PFSK-1 (cell line): ENCODE results near the gene HLA-DMB.

ENCODE experiments used
- FOXP2 ChIP-seq: optimal IDR thresholded peaks from 2 replicates; pipeline ENCODE3; 2011; ENCODE audit warnings: borderline replicate concordance, control low read depth, inconsistent platforms; ENCODE audit not compliant: insufficient read depth; ENCODE audit errors: extremely low read length, extremely low read depth
- POLR2AphosphoS5 ChIP-seq: IDR thresholded peaks from 2 replicates; pipeline ENCODE4 v1.6.1; 2012; ENCODE audit warnings: low read depth, mild to moderate bottlenecking, control low read depth, low read length, moderate library complexity
- SIN3A ChIP-seq: IDR thresholded peaks from 2 replicates; pipeline ENCODE4 v1.6.1; 2012; ENCODE audit warnings: mild to moderate bottlenecking, low read length, moderate library complexity, borderline replicate concordance; ENCODE audit not compliant: insufficient read depth
- TAF1 ChIP-seq: IDR thresholded peaks from 2 replicates; pipeline ENCODE4 v1.6.1; 2012; ENCODE audit warnings: low read length, control low read depth, borderline replicate concordance; ENCODE audit not compliant: insufficient read depth
- TF ChIP-seq, protein P1 (sequence below), 2 experiments: IDR thresholded peaks; 2 replicates each; pipeline versions ENCODE4 v1.6.1 to v1.8.0; 2011 to 2012; ENCODE audit warnings: low read depth in 2 of 2, low read length in 2 of 2, control low read depth in 1 of 2, inconsistent platforms in 1 of 2, mild to moderate bottlenecking in 1 of 2, moderate library complexity in 1 of 2; ENCODE audit not compliant: insufficient read depth in 1 of 2

DNA sequence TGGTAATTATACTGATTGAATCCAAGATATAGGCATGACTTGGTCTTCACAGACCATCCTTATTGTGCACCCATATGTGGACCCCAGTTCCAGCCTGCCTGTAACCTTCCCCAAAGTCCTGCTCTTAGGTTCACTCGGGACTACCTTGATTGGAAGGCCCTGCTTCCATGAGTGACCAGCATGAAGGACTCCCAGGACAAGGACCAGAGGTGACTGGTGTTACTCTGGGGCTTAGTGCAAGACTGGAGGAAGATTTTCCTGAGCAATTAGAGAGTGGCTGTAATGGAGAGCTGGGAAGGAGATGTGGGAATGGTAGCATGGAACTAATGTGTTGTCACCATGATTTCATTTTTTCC is 42.6 kb upstream of the HLA-DMB start:
- no peak for TF ChIP-seq TAF1
- TF ChIP-seq POLR2AphosphoS5, result no peak
- TF ChIP-seq SIN3A, result no peak
- TF ChIP-seq, protein P1, sequence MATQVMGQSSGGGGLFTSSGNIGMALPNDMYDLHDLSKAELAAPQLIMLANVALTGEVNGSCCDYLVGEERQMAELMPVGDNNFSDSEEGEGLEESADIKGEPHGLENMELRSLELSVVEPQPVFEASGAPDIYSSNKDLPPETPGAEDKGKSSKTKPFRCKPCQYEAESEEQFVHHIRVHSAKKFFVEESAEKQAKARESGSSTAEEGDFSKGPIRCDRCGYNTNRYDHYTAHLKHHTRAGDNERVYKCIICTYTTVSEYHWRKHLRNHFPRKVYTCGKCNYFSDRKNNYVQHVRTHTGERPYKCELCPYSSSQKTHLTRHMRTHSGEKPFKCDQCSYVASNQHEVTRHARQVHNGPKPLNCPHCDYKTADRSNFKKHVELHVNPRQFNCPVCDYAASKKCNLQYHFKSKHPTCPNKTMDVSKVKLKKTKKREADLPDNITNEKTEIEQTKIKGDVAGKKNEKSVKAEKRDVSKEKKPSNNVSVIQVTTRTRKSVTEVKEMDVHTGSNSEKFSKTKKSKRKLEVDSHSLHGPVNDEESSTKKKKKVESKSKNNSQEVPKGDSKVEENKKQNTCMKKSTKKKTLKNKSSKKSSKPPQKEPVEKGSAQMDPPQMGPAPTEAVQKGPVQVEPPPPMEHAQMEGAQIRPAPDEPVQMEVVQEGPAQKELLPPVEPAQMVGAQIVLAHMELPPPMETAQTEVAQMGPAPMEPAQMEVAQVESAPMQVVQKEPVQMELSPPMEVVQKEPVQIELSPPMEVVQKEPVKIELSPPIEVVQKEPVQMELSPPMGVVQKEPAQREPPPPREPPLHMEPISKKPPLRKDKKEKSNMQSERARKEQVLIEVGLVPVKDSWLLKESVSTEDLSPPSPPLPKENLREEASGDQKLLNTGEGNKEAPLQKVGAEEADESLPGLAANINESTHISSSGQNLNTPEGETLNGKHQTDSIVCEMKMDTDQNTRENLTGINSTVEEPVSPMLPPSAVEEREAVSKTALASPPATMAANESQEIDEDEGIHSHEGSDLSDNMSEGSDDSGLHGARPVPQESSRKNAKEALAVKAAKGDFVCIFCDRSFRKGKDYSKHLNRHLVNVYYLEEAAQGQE (IDR thresholded peaks at IDR 0.05; ENCODE audit: insufficient read depth in 1 of 2, low read depth in 2 of 2, low read length in 2 of 2), result no peak
- no peak for TF ChIP-seq FOXP2
